Hematopoietic multipotent progenitor cell (in vitro differentiated cells): ENCODE data around the gene PTGIS. TPM values are rescaled to one million over a fixed set of nuclear protein-coding genes. Genes with fewer than 3 reads are reported as not detected.

Source experiments
- DNase-seq, 3 donors: peaks; one replicate each; pipeline ENCODE4 v3.0.0-alpha.2; 2011 to 2015; ENCODE audit warnings: low read depth in 2 of 3, low spot score in 2 of 3
- total RNA-seq: library from RNA; depleted of rRNA; stranded (reverse); fragments of >200 nt; gene quantifications from one replicate; pipeline ENCODE4 v1.2.3, GENCODE V29; 2012

PTGIS gene
- total RNA-seq, 1 donor: not detected

DNA sequence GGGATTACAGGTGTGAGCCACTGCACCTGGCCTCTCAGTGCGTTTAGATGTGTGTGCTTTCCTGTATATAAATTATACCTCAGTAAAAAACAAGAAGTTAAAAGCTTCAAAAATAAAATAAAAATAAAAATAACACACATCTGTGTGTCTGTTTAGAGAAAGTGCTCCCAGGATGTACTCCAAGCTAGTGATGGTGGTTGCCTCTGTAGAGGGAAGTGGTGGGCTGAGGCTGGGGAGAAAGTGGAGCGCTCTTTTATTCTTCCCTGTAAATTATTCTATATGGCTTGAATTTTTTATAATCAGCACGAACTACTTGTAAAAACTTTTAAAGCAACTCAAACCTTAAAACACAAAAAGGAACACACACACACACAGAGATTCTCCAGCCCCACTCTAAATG, 29.0 kb downstream of the PTGIS start:
- DNase-seq: no peak

DNA sequence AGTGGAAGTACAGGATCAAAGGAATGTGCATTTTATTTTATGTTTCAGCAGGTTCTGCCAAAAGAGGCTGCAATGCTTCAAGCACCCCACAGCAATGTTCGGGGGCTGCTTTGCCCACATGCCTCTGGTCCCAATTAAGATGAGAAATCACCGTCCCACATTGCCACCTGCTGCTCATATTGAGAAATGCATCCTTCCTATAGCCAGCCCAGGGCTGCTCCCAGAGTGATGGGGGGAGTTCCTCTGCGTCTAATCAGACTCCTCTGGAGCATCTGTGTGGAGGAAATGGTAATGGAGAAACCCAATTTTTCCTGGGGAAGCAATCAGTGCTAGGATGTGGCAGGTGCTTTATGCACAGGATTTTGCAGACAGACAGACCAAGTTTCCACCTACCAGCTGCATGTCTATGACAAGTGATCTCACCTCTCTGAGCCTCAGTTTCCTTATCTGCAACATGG, 33.7 kb downstream of the PTGIS start:
- peak; percentile 17 to 86 (median 64) for DNase-seq

DNA sequence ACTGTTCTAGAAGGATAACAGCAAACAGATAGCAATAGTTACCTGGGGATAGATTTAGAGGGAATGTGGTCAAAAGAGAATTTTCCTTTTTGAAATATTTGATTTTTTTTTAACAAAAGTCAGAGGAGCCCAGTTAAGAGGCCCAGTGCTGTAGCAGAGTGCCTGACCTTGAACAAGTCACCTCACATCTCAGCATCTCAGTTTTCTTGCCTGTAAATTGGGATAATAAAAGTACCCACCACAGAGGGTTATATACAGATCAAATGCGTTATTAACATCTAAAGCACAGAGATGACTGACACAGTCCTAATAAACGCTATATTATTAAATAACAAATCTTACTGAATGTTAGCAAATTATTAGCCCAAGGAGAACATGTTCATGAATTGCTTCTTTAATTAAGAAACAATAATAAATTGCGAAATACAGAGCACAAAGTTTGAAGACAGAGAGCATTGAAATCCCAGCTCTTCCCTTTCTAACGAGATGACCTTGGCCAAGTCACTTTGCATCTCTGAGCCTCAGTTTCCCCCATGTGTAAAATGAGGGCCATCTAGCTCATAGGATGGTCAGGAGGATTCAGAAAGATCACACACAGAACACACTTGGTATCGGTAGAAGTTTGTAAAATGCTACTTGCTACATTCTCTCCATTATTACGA, 35.5 kb downstream of the PTGIS start:
- no peak for DNase-seq

DNA sequence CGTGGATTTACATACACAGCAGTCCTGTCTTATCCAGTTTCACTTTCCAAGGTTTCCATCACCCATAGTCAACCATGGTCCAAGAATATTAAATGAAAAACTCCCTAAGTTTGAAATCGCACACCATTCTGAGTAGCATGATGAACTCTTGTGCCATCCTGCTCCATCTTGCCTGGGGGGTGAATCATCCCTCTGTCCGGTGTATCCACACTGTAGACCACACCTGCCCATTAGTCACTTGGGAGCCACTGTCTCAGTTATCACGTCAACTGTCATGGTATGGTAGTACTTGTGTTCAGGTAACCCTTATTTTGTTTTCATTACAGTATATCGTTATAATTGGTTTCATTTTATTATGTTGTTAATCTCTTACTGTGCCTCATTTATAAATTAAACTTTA, 38.5 kb downstream of the PTGIS start:
- DNase-seq: no peak

DNA sequence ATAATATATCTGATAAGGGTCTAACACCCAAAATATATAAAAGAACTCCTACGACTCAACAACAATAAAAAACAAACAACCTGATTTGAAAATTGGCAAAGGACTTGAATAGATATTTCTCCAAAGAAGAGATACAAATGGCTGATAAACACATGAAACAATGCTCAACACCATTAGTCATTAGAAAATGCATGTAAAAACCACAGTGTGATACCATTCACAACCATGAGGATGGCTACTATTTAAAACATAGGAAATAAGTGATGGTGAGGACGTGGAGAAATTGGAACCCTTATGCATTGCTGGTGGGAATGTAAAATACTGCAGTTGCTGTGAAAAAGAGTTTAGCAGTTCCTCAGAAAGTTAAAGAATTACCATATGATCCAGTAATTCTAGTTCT, 41.4 kb downstream of the PTGIS start:
- DNase-seq: no peak

DNA sequence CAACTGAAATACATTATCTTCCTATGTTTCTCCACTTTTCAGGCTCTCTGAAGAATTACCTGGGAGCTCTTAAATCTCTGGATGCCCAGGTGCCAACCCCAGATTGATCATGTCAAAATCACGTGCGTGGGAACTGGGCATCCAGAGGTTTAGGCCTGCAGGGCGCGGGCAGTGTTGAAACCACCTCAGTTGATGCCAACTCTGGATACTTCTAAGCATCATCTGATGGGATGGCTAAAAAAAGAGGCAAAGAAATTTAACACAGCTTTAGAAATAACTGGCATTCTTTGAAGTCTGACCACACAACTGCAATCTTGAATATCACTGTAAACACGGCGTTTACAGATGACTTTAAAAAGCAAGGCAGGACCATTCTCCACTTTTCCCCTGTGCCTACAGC, 41.9 kb downstream of the PTGIS start:
- no peak for DNase-seq

DNA sequence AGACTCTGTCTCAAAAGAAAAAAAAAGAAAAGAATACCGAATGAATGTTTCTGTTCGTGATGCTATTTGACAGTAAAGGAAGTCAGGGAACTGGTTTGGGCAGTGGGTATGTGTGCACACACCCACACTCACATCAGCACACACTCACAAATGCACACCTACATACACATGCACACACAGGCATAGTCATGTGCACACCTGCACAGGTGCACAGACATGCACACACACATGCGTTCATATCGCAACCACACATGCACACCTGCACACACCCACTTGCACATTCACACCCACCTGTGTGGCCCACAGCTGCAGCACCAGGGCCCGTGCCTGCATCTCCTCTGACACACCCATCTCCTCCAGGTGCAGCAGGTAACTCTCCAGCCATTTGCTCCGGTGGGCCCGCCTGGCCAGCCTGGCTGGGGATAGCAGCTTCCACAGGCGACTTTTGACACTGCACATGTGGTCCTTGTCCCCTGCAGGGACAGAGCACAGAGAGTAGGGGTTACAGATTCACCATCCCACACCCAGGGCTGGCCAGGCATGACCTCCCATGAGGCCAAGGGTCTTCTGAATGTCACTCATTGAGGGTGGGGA, 44.1 kb downstream of the PTGIS start:
- no peak for DNase-seq

DNA sequence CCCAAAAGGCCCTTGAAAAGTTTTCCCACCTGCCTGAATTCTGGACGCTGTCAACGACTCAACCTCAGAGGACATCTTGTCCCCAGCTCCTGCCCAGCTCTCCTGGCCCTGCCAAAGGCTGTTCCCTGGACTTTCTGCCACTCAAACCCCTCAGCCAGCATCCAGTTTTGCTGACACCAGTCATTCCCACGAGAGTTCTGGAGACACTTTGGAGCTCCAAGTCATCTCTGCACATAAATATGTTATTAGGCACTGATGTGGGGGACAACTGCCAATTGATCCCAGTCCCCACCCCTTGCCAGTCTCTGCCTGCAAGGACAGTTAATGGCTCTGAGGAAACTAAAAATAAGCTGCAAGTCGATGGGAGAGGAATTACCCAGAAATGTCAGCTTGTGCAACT, 46.6 kb downstream of the PTGIS start:
- DNase-seq: no peak

DNA sequence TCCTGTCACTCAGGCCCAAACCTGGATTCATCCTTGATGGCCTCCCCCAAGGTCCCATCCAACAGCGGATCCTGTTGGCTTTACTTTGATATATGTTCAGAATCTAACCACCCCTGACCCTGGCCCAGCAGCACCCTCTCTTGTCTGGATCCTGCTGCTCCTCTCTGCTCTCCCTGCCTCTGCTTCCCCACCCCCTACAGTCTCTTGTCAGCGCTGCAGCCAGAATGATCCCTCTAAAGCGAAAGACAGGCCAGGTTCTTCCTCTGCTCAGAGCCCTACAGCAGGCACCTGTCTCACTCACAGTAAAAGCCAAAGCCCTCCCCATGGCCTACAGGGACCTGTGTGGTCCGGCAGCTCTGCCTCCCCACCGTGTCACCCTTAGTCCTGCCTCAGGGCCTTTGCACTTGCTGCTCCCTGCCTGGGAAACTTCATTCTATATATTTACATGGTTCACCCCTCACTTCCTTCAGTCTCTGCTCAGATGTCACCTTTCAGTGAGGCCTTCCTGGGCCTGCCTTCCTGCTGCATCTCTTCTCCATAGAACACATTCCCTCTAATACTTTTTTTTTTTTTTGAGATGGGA, 48.1 kb downstream of the PTGIS start:
- DNase-seq: no peak

DNA sequence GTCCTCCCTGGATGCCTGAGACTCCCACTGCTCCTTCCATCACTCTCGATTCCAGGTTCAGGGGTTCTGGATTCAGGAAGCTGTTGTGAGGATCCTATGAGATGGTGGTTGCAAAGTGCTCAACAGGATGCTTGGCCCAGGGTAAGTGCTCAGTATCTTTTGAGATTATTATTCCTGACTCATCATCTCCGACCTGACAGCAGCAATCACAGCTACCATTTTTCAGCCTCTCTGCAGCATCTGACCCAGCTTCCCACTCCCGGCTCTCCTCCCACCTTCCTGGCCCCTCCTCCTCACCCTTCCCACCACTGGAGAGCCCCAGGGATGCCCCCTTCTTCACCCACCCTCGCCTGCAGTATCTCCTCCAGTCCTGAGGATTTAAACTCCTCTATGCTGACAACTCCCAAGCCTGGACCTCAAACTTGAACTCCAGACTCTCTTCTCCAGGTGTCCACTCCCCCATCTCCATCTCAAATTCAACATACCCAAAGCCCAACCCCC, 48.7 kb downstream of the PTGIS start:
- DNase-seq: no peak

DNA sequence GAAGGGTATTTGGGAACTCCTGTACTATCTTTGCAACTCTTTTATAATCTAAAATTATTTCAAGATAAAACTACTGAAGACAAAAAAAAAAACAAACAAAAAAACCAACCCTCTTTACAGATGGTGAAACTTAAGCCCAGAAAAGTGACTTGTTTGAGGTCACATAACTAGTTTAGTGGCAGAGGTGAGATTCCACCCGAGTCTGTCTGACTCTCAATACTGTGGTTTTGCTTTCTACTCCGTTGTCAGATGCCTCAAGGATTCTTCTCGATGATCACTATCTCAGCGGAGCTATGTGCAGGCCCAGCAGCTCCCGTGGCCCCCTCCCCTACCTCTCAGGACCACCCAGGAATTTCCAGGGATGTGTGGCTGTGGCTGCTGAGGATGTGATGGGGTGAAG, 49.4 kb downstream of the PTGIS start:
- DNase-seq: no peak

DNA sequence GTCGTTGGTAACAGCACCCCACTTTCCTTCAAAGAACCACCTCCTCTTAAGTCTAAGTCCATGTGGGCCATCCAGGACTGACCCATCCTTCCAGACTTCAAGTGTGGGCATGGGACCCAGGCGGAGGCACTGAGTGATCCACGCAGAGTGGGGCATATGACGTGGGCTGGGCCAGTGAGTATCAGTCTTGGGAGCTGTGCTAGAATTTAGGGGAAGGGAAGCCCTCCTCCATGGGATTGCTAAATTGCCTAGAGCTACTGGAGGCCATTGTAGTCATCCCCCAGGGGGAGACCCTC, 50.2 kb downstream of the PTGIS start:
- DNase-seq: no peak

DNA sequence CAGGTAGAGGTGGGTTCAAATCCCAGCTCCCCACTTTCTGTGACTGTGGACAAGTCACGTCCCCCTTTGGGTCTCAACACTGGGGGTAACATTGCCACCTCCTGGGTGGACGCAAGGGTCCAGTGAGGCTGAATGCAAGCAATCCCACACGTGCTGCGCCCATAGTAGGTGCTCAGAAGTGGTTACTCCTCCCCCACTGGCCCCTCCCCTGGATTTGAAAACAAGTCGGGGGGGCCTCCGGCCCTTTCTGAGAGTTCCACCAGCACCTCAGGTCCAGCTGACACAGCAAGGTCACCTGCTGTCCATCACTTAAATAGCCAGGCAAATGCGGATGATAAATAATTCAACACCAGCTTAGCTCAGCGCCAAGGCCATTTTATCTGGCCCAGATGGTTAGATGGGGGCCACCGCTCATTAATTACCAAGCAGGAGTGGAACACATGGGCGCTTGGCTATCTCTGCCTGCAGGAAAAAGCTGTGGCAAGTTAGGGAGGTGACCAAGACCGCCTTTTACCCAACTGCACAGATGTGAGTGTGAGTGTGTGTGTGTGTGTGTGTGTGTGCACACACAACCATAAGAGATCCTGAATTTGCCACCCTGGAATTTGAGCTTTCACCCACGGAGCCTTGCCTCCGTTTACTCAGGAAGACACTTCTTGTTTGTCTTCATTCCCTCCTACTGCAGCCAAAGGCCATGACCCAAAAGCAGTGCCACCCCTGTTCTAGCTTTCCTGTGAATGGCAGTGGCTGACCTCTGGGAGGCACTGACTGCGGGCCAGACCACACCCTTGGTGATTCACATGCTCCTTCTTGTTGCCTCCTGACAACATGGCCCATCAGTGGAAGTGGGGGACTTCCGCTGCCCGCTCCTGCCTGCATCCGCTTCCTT, 50.8 kb downstream of the PTGIS start:
- DNase-seq: no peak

DNA sequence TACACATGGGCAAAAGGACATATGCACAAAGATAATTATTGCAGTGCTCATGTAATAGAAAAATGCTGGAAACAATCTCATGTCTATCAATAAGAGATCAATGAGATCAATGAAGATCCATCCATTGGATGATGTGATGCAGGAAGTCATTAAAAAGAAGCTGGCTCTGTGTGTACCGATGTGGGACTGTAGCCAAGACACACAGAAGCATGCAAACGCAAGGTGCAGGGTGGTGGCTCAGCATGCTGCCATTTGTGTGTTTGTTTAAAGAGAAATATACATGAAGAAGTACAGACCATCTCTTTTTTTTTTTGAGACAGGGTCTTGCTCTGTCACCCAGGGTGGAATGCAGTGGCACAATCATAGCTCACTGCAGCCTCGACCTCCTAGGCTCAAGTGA, 52.4 kb downstream of the PTGIS start:
- no peak for DNase-seq

DNA sequence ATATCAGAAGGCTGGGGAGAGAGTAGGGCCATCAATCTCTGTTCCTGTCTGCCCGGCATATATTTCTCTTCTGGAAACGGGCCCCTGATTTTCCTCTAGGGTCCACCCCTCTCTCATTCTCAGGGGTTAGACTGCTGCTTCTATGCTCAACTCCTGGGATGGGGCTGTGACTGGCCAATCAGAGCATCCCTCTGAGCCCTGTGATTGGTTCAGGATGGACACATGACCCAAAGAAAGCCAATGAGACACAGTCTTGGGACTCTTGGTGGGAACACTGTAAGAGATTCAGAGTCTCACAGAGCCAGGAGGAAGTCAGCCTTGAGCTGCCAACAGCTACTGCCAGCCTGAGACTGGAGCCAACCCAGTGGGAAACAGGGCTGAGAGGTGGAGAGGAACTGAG, 54.4 kb downstream of the PTGIS start:
- no peak for DNase-seq

DNA sequence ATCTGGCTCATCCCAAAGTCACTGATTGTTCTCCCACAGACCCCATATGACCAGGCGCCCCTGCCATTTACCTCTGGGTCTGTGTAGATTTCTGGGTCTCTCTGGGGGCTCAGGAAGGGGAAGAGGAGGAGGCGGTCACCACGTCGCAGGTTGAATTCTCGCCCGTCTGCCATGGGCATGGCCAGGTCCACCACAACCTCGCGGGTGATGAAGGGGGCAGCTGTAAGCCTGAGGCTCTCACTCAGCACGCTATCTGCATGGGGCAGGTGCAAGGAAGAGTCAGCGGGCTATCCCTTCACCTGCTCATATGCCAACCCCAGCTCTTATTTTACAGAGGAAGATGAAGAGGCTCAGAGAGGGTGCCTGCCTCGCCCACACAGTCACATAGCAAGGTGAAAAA, 54.9 kb downstream of the PTGIS start:
- DNase-seq: no peak

DNA sequence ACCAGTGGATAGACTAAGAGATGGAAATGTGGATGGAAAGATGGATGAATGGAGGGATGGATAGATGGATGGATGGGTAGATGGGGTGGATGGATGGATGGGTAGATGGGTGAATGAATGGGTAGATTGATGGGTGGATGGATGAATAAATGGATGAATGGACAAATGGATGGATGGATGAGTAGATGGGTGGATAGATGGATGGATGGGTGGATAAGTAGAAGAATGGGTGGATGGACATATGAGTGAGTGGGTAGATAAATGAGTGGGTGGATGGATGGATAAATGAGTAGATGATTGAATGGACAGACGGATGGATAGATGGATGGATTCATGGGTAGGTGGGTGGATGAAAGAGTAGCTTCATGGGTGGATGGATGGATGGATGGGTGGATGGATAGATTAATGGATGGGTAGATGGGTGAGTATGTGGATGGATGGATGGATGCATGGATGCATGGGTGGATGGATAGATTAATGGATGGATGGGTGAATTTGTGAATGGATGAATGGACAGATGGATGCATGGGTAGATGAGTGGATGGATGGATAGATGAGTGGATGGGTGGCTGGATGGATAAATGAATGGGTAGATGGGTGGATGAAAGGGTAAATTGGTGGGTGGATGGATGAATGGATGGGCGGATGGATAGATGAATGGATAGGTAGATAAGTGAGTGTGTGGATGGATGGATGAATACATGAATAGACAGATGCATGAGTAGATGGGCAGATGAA, 56.0 kb downstream of the PTGIS start:
- DNase-seq: no peak

DNA sequence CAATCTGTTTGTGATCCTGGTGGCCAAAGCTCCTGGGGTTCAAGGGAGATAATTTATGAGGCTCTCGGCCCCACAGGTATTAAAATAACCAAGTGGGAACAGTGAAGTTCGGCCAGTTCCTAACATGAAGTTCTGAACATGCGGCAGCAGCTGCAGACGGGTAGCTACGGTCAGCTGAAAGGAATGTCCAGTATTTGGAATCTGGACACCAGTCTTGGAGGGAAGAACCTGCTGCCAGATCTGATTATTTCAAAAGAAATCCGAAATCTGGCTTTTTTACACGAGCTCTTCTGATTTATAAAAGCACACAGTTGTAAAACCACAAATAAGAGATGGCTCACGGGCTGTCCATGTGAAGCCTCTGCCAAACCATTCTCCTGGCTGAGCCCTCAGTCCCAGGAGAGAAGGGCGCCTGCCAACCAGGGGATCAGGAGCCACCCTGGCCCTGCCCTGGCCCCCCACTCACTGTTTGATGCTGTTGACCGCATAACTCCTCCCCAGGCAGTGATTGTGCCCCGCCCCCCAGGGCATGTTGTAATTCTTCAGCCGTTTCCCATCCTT, 57.3 kb downstream of the PTGIS start:
- no peak for DNase-seq

DNA sequence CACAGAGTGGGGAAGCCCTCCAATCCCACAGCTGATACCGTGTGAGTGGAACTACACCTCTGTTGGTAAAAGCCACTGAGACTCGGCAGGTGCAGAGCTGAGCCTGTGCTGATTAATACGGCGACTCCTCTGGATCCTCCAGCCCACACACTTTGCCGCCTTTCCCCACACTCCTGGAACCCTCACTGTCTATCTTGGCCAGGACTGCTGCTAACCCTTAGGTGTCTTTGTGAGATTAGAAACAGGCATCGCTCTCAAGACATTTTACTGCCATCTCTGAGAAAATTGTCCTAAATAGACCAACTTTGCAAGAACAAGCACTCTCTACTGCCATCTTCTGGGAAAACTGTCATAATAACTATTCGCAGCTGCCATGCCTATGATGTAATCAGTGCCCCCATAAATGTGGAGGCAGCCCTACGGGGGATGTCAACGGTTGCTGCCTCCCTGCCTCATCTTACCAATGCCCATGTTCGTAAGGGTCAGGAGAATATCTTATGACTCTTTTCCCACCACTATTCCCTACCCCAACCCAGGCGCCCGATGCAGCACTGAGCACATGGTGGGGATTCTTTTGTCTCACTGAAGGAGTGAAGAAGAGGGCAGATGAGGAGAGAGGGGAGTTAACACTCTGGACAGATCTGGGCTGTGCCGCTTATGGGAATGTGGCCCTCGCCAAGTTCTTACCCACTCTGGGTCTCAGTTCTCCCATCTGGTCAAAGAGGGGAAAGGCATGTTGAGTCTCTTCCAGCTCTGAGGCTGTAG, 59.3 kb downstream of the PTGIS start:
- DNase-seq: peak in 2 of 3 donors; percentile 42 to 68
